DMS114 treated with DMSO at 0.1 percent for 48 hours (cell line): Measurements from ENCODE around the gene CNGB1.
"Not testable (repeated sequence)": the region's sequence is repeated elsewhere in the genome, so short reads cannot be mapped to it uniquely, and the experiment has no call there.

ENCODE experiments used
- DNase-seq: peaks from one replicate; lab custom pipeline; 2025; ENCODE audit not compliant: unreplicated experiment; lab: John Stamatoyannopoulos, UW

The CNGB1 gene

DNA sequence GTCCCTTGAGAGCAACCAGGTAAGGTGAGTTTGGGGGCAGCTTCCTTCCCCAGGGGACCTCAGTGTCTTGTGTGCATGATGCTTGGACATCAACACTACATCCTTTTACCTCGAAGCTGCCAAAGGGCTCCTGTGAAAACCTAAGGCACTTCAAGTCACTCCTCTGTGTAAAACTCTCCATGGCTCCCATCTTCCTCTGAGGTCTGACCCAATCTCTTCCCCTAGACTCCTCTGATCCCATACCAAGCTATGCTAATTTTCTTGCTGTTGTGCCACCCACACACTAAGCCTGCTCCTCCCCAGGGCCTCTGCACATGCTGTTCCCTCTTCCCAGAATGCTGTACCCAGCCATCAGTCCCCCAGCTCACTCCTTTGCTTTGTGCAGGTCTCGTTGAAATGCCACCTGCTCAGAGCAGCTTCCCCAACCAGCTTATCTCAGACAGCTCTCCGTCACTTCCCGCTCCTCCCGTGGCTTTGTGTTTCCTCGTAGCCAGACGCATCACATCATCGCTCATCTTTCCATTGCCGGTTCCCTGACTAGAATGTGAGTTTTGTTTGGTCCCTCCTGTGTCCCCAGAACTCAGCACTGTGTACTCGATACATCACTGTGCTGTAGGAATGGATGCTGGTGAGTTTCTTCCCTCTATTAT lies 78.4 kb downstream of the CNGB1 start:
- no peak for DNase-seq

DNA sequence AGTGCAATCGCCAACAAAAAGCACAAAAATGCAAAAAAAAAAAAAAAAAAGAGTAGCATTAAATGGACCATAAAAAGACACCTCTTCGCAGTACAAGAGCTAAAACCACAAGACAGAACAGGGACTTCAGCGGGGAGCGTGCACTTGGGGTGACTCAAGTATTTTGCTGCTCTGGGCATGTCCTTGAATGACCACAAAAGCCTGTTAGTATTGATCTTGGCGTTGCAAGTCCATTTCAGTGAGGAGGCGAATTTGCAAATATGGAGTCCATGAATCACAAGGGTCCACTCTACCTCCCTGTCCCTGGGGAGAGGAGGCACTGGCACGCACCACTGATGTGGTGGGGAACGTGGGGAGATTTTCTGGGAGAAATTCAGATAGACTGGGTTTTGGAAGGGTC lies 78.9 kb downstream of the CNGB1 start:
- no peak for DNase-seq

DNA sequence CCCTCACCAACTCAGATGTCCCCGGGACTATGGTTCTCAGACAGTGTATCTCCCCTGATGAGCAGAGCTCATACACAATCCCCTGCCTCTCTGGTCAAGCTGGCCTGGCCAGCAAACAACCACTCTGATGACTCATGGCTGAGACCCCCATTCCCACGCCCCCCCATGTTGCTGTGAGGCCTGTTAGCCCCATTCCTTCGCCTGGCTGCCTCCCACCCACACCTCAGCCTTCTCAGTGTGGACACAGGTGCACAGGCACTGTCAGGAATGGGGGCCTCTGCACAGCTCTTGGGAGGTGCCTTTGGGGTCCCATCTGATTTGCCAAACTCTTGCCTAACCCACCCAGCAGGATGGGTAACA lies 80.2 kb downstream of the CNGB1 start:
- DNase-seq, result no peak

- no peak for DNase-seq
These were observed 80.8 kb downstream of the CNGB1 start for GRCh38 chr16:57889960-57890751.

DNA sequence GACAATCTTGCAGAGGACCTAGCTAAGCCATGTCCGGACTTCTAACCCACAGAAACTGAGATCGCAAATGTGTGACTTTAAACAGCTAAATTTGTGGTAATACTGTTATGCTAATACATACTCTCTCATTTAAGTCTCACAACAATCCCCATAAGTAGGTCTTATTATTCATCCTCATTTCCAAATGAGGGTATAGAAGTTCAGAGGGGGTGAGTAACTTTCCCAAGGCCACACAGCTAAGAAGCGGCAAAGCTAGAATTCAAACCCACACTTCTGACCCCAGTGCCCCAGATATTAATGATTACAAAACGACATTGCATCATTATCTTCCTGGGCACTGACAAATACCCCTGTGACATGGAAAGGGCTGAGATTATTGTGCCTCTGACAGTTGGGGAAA lies 81.4 kb downstream of the CNGB1 start:
- DNase-seq, result no peak

DNA sequence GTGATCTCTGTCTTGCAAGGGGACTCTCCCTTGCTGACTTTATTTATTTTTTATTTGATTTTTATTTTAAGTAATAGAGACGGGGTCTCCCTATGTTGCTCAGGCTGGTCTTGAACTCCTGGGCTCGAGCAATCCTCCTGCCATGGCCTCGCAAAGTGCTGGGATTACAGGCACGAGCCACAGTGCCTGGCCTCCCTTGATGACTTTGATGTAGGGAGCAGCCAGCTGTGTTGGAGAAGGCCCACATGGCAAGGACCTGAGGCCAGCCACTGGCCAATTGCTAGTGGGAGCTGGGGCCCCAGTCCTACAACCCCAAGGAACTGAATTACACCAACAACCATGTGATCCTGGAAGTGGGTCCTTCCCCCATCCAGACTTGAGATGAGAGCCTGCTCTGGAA lies 81.8 kb downstream of the CNGB1 start:
- DNase-seq, result no peak

GRCh38 chr16:57888128-57888527 lies 82.8 kb downstream of the CNGB1 start:
- DNase-seq, result no peak

DNA sequence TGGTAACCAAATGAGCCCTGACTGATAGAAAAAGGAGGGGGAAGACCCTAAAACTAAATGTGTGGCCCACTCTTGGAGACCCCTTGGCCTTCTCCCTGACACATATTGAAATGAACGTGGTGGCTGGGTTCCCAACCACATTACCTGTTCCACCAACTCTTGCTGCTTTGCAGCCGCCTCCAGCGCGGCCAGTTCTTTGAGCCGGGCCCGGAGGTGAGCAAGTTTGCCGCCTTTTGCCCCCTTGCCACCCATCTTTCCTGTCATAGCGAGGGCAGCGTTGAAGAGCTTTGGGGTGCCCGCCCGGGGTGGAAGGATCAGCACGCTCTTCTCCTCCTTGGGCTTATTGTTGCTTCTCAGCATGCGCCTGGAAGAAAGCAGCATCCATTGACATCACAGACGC lies 83.2 kb downstream of the CNGB1 start:
- no peak for DNase-seq

DNA sequence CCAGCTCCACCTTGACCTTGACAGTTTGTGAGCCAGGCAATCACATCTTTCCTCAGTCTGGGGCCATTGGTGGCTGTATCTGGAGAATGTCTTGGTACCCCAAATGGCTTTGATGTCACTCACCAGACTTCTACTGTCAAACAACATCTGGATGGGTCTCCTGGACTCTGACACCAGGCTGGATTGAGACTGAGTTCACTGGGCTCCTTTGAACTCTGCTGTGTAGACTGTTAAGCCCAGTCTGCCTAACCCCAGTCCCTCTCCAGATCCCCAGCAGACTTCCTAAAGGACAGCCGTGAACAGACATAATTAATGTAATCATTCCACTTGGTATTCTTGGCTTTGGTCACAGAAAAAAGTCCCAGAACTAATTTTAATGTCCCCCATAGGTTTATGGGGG lies 84.5 kb downstream of the CNGB1 start:
- DNase-seq, result no peak

DNA sequence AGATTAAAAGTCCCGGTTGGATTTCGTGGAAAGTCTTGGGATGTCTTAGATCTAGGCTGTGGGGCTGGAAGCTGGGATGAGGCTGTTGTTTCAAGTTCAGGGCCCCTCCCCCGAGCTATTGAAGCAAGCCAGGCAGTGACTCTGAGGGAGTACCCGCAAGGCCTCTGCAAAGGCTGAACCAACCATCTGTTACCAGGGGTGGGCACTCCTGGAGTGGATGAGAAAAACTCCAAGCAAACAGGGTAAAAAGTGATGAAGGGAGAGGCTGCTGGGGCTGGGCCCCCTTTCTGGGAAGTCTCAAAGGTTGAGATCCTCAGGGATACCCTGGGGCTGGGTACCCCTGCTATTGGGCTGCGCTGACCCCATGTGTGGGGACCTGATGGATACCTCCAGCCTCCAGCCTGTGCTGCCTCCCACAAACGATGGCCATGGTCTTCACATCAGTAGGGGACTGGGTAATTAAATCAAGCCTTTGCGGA lies 86.2 kb downstream of the CNGB1 start:
- no peak for DNase-seq

DNA sequence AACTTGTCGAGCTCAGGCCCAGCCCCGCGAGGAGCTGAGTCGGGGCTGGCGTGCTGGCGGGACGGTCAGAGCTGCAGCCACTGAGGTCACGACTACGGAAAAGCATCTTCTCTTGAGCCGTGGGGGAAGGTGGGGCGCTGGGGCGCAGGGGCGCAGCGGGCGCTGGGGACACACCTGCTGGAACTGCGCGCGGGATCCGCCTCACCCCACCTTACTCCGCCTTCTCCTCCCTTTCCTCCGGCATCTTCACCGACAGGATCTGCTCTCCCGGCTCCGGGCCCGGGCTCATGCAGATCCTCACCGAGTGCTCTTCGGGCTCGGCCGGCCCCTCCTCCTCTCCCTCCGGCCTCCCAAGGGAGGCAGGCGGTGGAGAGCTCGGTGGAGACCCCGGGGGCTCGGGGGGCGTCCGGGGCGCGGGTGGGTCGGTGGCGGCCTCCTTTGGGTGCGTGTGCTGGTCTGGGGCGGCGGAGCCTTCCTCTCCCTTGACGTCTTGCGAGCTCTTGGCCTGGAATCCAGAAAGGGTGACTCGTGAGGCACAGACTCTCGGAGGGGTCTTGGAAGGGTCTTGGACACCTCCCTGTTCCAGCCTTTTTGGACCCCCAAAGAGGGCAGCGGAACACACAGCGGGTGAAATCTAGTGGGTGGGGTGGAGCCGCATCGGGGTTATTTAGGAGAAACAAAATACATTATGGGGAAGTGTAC lies 86.8 kb downstream of the CNGB1 start:
- DNase-seq, result no peak

- DNase-seq, result no peak
These were observed 87.4 kb downstream of the CNGB1 start for GRCh38 chr16:57883480-57883879.

GRCh38 chr16:57882792-57883191 lies 88.1 kb downstream of the CNGB1 start:
- DNase-seq, result no peak

GRCh38 chr16:57882206-57882605 lies 88.7 kb downstream of the CNGB1 start:
- no peak for DNase-seq

DNA sequence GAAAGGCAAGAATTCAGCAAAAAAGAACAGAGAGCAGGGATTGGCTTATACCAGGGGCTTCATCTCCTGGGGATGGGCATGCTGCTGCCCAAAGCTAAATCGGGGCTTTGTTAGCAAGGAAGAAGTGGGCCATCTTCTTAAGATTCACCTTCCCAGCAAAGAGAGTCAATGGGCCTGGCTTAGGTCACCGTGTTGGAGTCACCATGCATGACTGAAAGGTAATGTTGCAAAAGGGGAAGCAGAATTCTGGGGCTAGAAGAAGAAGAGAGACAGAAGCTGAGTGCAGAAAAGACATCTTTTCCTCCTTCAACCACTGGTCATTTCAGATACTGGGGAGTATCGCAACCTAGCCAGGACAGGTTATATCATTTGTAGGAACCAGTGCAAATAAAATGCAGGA lies 92.3 kb downstream of the CNGB1 start:
- no peak for DNase-seq

DNA sequence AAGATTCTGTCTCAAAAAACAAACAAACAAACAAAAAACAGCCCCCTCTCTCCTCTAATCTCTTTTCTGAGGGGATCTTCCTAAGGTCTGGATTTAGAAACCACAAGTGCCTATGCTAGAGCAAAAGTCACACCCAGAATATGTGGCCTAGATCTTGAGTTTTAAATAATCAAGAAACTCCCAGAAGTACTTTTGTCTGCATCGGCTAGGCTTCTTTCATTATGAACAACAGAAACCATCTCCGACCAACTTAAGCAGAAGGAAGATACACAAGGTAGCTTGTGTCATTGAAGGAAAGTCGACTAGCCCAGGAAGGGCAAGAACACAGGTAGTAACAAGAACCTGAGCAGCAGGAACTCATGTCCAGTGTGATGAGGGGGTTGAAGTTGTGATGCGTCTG lies 94.7 kb downstream of the CNGB1 start:
- DNase-seq, result no peak

DNA sequence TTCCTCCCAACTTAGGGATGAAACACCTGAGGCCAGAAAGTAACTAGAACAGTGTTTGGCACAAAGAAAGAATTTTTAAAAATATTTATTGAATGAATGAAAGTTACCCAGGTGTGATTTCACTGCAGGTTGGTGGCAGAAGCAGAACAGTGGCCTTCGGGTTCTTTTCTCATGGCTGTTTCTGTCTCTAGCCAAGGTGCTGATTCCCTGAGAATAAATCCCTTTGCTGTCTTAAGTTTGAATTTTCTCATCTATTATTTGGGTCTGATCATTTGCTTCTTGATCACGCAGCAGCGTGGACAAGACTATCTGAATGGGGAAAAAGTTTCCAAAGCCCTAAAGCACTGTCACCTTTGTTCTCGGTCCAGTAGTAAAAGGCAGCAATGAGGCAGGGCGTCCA lies 95.6 kb downstream of the CNGB1 start:
- no peak for DNase-seq

DNA sequence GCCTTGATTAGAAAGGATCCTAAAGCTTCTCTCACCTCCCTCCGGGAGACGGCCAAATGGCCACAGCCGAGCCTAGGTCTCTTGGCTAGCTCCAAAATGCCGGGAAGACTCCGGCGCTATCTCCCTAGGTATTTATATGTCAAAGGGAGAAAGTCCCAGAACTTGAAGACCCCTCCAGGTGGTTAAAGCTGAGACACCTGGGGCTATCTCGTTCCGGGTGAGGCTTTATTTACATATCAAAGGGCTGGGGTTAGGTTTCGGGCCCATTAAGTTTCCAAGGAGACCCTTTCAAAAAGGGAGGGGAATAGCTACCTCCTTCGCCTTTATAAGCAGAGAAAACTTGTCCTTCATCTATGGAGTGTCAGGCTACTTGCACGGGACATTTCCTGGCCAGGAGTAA lies 97.7 kb downstream of the CNGB1 start:
- no peak for DNase-seq

- DNase-seq, result not testable (repeated sequence)
These were observed 98.2 kb downstream of the CNGB1 start for GRCh38 chr16:57872764-57873163.

DNA sequence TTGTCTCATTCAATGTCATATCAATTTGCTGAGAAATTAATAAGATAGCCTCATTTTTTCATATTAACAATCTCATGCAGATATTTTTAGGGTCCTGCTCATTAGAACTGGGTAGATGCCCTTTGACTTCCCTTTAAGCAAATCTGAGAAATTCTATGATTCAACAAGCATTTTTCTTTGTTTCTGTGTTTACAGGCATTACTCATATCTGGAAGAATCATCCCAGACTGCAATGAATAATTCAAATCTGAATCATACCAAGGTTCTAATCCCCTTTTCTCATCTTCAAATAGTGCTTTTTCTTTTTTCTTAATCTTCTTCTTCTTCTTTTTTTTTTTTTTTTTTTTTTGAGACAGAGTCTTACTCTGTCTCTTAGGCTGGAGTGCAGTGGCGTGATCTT lies 99.5 kb downstream of the CNGB1 start:
- DNase-seq, result no peak

GRCh38 chr16:57870753-57871454 lies 100.0 kb downstream of the CNGB1 start:
- DNase-seq, result no peak
